ENCODE measurements around the gene EXOSC1.
"Not testable (repeated sequence)": the region's sequence is repeated elsewhere in the genome, so short reads cannot be mapped to it uniquely, and the experiment has no call there.

EXOSC1 gene

DNA sequence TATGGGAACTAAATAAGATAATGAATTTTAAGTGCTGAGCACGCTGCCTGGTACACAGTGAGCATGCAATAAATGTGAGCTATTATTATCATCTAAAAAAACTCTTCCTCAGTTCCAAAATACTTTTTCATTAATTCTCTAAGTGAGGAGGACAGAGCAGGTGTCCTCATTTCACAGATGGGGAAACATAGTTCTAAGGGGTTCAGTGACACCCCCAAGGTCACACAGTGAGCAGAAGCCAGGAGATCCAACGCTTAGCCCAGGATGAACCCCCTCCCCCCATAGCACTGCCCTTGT, 37.9 kb downstream of the EXOSC1 start:
- DNase-seq (ENCODE audit: low read depth in 2 of 2): no peak

DNA sequence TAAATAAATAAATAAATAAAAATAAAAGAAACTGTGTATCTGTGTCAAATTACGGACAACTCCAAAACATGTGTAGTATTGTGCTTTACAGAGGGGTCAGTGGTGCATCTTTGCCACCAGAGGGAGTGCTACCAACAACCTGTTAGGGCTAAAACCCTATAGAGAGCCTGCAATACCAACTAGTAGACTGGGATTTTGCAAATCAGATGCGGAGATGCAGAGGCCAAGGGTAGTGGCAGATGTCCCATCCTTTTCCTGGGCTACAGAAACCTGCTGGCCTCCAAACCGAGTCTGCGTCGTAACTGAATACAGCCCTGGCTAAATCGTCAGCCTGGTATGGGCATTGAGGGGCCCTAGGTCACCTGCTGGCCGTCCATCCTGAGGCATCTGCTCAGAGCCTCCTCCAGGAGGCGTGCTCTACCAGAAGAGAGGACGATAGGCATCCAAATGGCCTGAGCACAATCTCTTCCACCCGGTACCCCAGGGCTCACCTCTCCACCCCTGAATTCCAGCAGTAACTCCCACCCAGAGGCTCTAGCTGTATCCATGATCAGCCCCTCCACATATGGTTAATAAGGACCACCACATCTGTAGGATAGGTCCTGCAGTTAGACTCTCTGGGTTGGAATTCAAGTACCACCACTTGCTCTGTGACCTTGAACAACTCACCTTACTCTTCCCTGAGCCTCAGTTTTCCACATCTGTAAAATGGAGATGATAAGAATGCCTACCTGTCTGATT, 38.4 kb downstream of the EXOSC1 start:
- peak; percentile 48 to 59 for DNase-seq (ENCODE audit: low read depth in 2 of 2)

DNA sequence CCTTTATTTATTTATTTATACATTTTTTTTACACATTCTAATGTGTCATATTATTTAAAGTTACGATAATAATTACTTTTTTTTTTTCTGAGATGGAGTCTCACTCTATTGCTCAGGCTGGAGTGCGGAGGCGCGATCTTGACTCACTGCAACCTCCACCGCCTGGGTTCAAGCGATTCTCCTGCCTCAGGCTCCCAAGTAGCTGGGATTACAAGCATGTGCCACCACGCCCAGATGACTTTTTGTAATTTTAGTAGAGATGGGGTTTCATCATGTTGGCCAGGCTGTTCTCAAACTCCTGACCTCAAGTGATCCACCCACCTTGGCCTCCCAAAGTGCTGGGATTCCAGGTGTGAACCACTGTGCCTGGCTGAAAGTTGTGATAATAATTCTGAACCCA, 39.3 kb downstream of the EXOSC1 start:
- DNase-seq (ENCODE audit: low read depth in 2 of 2): not testable (repeated sequence)

DNA sequence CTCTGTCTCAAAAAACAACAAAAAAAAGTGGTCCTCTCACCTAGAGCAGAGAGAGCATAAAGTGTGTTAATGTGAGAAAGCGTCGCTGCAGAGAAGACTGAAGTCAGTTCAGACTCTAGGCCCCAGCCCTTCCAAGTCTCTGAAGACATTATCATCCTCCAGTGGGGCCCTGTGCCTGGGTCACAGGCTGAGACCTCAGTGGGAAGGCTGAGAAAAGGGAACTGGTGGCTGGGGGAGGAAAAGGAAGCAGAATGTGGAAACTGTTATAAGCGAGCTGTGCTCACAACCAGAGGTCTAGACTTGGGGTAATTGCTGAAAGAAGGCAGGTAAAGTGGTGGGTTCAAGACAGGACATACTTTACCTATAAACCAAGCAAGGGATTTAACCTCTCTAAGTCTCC, 39.7 kb downstream of the EXOSC1 start:
- no peak for DNase-seq (ENCODE audit: low read depth in 2 of 2)

GRCh38 chr10:97404044-97404443, 41.8 kb downstream of the EXOSC1 start:
- DNase-seq (ENCODE audit: low read depth in 2 of 2): no peak

GRCh38 chr10:97401455-97401919, 44.3 kb downstream of the EXOSC1 start:
- DNase-seq (ENCODE audit: low read depth in 2 of 2): no peak

- peak; percentile 67 to 83 for DNase-seq (ENCODE audit: low read depth in 2 of 2)
These were observed 44.9 kb downstream of the EXOSC1 start, which contains the start of gene RRP12 for GRCh38 chr10:97400665-97401454. Gene RRP12, minus strand, starts transcription at chr10:97401340. Its CDS starts 109 bp downstream, at chr10:97401231.

DNA sequence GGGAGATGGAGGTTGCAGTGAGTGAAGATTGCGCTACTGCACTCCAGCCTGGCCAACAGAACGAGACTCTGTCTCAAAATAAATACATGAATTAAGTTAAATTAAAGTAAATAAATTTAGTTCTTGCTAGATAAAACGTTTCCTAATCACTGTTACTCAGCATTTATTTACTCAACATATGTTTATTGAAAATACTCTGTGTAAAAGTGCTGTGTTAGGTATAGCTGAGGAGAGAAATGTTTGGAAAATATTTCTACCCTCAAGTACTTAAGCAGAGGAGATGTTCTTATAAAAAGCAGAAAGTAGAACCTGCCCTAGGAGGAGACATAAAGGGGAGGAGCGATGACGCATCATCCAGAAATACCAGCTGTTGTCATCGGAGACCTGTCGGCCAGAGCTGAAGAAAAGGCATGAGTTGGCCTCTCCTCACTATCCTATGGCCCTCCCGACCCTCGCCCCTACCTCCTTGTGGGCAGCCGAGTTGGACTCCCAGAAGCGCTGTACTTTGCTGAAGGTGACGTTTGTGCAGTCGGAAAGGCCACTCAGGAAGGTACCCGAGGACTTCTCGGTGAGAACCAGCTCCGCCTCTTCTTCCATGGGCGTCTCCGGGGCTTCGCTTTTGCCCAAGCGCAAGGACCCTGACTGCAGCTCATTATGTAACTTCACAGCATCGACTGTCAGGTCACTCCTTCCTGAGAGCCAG, 45.8 kb downstream of the EXOSC1 start:
- DNase-seq (ENCODE audit: low read depth in 2 of 2): no peak

DNA sequence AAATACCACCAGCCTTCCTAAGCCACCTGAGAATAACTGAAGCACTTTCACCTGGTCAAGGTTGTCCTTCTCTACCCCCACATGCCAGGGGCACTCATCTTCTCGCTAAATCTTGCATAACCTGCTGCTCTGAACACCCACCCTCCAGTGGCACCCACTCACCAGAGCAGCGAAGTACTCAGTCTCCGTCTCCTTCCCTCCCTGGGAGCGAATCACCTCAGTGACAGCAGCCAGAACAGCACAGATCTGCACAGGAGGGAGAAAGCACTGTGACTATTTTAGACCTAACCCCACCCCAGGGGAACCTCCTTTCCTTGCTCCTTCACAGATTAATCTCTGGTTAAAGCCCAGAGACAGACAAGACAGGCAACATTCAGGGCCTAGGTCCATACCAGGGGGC, 49.8 kb downstream of the EXOSC1 start:
- DNase-seq (ENCODE audit: low read depth in 2 of 2): no peak

DNA sequence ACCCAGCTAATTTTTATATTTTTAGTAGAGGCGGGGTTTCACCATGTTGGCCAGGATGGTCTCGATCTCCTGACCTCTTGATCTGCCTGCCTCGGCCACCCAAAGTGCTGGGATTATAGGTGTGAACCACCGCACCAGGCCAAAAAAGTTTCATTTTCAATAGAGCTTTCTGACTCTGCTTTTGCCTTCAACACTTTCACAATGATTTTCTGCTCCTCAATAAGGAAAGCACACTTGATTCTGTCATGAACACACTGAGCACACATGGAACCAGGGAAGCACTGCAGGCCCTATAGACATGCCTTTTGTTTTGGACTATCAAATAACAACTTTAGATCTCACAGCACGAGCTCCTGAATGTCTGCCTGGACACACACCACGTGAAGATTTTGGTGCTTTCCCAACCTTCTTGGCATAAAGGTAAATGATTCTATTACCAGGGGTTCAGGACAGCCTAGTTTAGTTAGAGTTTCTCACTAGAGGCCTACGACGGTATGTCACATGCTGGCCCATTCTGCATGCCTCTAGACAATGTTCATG, 52.7 kb downstream of the EXOSC1 start:
- no peak for DNase-seq (ENCODE audit: low read depth in 2 of 2)

DNA sequence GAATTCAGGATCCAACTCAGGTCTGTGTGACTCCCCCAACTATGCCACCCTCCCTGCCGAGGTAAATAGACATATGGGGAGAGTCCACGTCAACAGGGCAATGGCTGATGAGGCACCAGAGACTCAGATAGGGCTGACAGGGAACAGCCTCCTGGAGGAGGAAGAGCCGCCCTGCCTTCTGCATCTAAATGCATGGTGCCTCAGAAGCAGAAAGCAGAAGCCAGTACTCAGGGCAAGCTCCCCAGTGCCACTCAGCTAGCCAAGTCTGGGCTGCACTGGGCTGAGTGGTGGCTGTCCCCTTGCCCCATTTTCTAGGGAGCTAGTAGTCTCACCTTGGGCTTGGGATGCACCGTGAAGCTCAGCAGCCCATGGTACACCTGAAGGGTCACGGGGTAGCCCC, 55.7 kb downstream of the EXOSC1 start:
- DNase-seq (ENCODE audit: low read depth in 2 of 2): no peak

GRCh38 chr10:97388152-97388551, 57.7 kb downstream of the EXOSC1 start:
- DNase-seq (ENCODE audit: low read depth in 2 of 2): no peak
